Activated CD4-positive, alpha-beta T cell treated with anti-CD3 and anti-CD28 coated beads for 4 hours (primary cell): ENCODE measurements around the gene DKKL1.
"Not testable (repeated sequence)": the region's sequence is repeated elsewhere in the genome, so short reads cannot be mapped to it uniquely, and the experiment has no call there.

Experiments
- DNase-seq, 2 donors: peaks; one replicate each; pipeline ENCODE4 v3.0.0-alpha.2; 2020

Gene DKKL1

DNA sequence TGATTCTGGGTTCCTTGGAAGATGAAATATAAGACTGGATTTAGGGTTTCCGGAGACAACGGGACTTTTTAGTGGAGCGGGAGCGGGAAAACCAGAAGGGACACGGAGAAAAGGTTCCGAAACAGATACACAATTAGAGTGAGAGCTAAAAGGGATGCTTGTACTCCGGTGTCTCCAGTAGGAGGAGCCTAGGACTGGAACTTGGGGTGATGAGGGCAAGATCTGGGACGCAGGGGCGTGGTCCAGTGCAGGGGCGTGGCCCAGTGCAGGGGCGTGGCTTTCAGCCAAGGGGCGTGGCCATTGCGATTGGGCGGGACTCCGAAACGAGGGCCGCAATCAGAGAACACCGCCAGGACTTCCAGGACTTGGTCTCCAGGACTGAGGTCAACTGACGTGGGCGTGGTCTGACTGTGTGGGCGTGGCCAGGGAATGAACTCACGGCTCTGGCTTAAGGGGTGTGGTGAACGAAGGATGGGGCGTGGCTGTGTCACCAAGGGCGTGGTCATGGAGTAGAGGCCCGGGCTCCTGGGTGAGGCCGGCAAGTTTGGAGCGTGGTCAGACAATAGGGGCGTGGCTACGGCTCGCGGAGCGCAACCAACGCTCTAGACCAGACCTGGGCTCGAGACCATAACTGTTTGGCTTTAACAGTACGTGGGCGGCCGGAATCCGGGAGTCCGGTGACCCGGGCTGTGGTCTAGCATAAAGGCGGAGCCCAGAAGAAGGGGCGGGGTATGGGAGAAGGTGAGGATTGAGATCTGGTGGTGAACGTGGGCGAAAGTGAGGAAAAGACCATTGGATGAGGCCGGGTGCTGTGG, at the start of gene DKKL1:
Gene DKKL1 (plus strand): TSS at position 610 of the 815 bp plus-strand sequence. CDS start 122 bp downstream, at position 732.
- peak; percentile 45 to 48 for DNase-seq

DNA sequence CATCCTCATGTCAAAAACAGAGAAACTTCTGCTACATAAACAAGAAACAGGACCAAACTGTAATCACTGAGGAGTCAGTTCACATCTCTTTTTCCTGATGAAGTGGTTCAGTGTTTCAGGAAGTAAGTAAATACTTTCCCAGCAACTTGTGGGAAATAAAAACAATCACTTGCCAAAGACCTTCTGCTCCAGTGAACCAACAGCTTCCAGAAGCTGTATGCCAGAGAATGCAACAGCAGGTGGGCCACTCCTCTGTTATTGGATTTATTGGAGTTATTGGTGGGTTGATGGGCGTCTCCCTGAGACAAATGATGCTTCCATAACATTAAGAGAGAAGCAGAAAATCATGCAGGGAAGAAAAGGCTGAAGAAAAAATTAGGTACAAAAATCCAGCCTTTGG, 48.6 kb upstream of the DKKL1 start:
- DNase-seq: no peak

- DNase-seq: no peak
Observed at GRCh38 chr19:49316284-49316683, 47.4 kb upstream of the DKKL1 start.

- DNase-seq: no peak
Observed at GRCh38 chr19:49318296-49318695, 45.4 kb upstream of the DKKL1 start.

DNA sequence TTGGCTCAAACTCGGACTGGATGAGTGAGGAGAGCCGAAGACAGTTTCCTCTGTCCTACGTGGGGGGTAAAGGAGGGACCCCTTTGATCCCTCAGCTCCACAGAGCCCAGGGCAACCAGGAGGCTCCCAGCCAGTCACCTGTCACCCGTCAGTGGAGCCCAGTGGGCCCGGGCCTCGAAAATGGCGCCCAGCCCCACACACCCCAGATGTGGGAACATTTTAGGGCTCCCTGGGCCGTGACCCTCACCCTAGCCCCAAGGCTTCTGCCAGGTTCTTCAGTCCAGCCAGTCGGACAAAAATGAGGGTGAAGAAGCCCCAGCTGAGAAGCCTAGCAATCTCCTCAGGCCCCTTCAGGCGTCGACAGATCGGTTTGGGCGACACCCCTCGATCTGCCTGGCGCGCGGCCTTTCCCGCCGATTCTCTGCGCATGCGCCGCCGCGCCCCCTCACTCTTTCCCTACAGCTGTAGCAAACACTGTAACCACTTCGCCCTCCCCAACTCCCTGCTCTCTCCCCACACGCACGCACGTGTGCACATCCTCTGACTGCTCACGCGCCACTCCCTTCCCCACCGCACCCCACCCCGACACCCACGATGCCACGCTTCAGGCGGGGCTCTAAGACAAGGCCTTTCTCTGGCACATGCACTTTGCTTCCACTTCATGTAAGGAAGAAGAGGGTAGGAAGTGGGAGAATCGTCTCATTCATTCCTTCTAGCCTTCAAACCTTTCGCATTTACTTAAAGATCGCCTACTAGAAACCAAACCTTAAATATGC, 38.7 kb upstream of the DKKL1 start, which contains the start of gene SLC6A16:
Gene SLC6A16 (minus strand): TSS at position 391 of the 776 bp plus-strand sequence. CDS start 13,844 bp downstream, outside the sequence.
- DNase-seq: no peak

DNA sequence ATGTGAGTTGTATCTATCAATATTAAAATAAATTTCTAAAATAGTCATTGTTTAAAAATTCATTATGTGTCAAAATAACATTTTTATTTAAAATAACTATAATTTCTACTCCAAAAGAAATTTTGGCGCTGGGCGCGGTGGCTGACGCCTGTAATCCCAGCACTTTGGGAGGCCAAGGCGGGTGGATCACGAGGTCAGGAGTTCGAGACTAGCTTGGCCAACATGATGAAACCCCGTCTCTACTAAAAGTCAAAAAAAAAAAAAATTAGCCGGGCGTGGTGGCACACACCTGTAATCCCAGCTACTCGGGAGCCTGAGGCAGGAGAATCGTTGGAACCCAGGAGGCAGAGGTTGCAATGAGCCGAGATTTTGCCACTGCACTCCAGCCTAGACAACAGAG, 37.9 kb upstream of the DKKL1 start:
- not testable (repeated sequence) for DNase-seq

- DNase-seq: no peak
Observed at GRCh38 chr19:49326165-49326704, 37.4 kb upstream of the DKKL1 start.

GRCh38 chr19:49327878-49328544, 35.7 kb upstream of the DKKL1 start:
- DNase-seq: peak; percentile 52 to 60

DNA sequence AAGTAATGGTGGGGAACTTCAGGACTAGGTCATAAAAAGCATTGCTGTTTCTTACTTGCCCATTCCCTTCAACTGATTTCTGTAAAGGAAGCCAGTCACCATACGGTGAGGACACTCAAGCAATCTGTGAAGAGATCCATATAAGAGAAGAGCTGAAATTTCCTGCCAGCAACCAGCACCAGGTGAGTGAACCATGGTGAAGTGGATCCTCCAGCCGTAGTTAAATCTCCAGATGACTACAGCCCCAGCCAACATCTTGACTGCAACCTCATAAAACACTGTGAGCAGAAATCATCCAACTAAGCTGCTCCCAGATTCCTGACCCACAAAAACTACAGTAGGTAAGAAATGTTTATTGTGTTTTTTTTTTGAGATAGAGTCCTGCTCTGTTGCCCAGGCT, 34.9 kb upstream of the DKKL1 start:
- DNase-seq: no peak

DNA sequence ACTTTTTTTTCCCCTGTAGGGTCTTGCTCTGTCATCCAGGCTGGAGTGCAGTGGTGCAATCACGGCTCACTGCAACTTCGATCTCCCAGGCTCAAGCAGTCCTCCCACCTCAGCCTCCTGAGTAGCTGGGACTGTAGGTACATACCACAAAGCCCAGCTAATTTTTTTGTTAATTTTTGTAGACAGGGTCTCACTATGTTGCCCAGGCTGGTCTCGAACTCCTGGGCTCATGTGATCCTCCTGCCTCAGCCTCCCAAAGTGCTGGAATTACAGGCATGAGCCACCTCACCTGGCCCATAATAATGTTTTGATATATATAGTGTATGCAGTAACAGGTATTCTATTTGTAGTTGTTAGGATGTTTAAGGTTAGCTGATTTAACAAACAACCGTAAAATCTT, 32.5 kb upstream of the DKKL1 start:
- not testable (repeated sequence) for DNase-seq

DNA sequence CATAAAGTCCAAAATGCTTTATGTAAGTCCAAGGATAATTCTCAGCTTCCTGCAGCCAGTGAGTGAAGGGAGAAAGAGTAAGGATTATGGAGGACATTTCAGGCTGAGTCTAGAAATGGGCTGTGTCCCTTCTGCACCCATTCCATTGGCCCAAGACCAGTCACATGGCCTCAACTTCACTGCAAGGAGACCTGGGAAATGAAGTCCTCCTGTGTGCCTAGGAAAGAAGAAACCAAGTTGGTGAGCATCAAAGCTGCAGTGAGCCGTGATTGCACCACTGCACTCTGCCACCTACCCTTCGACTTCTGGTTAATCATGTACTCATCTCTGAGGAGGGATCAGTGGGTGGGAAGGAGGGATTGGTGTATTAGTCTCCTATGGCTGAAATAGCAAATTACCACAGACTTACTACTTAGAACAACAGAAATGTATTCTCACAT, 32.0 kb upstream of the DKKL1 start:
- DNase-seq: peak; percentile 53 to 58

DNA sequence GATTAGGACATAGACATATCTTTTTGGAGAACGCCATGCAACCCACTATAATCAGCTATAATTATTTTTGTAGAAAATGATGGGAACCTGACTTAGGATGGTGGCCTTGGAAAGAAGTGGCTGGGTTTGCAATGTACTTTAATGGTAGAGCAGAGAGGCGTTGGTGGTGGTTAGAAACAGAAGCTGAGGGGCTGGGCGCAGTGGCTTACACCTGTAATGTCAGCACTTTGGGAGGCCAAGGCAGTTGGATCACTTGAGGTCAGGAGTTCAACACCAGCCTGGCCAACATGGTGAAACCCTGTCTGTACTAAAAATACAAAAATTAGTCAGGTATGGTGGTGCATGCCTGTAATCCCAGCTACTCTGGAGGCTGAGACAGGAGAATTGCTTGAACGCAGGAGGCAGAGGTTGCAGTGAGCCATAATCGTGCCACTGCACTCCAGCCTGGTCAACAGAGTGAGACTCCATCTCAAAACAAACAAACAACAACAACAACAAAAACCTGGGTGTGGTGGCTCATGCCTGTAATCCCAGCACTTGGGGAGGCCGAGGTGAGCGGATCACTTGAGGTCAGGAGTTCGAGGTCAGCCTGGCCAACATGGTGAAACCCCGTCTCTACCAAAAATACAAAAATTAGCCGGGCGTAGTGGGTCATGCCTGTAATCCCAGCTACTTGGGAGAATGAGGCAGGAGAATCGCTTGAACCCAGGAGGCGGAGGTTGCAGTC, 30.8 kb upstream of the DKKL1 start:
- DNase-seq: not testable (repeated sequence)

DNA sequence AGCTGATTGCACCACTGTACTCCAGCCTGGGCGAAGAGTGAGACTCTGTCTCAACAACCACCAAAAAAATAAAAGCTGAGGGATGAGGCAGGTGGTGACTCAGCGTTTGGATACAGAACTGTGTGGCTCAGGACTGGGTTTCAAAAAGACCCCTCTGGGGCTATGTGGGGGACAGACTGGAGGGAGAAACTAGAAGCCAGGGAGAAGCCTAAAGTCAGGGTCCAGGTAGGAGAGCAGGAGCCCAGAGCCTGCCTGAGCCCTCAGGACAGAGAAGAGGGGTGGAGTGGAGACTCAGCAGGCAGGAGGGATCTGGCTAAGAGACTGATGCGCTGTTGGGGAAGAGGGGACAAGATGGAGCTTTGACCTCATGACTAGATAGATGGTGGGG, 30.3 kb upstream of the DKKL1 start:
- DNase-seq: no peak

DNA sequence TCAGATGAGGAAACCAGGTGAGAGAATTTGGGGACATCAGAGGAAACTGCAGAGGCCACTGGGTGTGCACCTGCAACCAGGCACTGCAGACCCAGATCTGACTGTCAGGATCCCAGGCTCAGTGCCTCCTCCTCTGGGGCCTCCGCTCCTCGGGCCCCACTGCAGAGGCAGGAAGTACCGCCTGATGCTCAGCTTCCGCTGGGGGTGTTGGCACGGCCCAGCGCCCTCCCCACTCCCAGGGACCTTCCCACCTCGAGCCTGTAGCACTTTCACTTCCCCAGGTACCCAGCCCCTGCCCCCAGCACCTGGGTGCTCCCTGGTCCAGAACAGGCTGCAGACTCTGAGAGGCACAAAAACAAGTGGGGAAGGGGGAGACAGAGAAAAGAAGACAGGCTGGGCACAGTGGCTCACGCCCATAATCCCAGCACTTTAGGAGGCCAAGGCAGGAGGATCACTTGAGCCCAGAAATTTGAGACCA, 29.8 kb upstream of the DKKL1 start:
- DNase-seq: peak; percentile 60 to 69

GRCh38 chr19:49335071-49335783, 28.4 kb upstream of the DKKL1 start, which contains the start of gene CD37:
CD37 (plus strand) TSS chr19:49335406; CDS start chr19:49335541, 135 bp downstream.
- peak; percentile 44 to 52 for DNase-seq

DNA sequence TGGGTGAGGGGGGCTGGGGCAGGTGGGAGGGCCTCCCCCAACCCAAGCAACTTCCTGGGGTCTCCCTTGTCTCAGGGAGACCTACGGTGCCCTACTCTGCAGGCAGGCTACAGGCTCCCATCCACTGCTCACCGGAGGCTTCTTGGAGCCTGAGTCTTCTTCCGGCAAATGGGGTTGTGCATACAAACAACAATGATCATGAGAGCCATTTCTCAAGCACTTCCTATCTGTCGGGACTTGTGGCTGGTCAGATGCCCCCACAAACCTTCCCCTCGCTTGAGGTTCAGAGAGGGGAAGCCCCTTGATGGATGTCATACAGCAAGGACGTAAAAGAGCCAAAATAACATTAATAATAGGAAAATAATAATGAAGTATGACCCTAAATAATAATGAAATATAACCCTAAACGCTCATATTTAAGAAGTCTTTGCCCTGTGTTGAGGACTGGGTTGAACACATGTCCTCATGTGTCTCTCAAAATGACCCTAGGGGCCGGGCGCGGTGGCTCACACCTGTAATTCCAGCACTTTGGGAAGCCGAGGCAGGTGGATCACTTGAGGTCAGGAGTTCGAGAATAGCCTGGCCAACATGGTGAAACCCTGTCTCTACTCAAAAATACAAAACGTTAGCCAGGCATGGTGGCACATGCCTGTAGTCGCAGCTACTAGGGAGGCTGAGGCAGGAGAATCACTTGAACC, 27.7 kb upstream of the DKKL1 start:
- DNase-seq: no peak

- DNase-seq: no peak
Observed at GRCh38 chr19:49336482-49337266, 27.0 kb upstream of the DKKL1 start.

DNA sequence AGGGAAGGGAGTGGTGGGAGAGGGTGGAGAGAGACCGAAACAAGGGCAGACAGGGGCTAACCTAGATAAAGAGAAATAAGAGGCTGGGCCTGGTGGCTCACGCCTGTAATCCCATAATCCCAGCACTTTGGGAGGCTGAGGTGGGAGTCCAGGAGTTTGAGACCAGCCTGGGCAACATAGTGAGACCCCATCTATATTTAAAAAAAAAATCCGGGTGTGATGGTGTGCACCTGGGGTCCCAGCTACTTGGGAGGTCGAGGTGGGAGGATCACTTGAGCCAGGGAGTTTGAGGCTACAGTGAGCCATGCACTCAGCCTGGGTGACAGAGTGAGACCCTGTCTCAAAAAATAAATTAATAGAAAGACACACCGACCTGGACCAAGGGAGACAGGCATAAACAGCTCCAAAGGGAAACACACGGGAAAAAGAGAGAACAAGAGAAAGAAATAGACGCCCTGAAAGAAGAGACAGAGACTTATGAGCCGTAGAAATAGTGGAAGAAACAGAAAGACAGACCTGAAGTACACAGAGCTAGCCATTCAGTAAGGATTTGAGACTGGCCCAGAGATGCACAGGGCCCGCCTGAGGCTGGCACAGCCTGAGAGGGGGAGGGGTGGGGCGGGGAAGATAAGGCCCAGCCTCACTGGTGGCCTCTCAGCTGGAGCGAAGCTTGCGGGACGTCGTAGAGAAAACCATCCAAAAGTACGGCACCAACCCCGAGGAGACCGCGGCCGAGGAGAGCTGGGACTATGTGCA, 26.2 kb upstream of the DKKL1 start:
- no peak for DNase-seq
